ENCODE data around the gene DNAAF9.

Gene DNAAF9

GRCh38 chr20:3371754-3372153, 35.7 kb downstream of the DNAAF9 start:
- no peak for DNase-seq
- TF ChIP-seq POLR2A (IDR thresholded peaks at IDR 0.05; ENCODE audit: low read length), result no peak
- no peak for TF ChIP-seq GATA1 (IDR thresholded peaks at IDR 0.05; ENCODE audit: low read depth, low read length)

- TF ChIP-seq POLR2A (IDR thresholded peaks at IDR 0.05; ENCODE audit: low read length), result no peak
- DNase-seq, result no peak
Observed at GRCh38 chr20:3367089-3367488, 40.4 kb downstream of the DNAAF9 start.

GRCh38 chr20:3364323-3365013, 43.0 kb downstream of the DNAAF9 start:
- no peak for DNase-seq
- TF ChIP-seq GATA1 (IDR thresholded peaks at IDR 0.05; ENCODE audit: low read depth, low read length) (no peak), POLR2A (IDR thresholded peaks at IDR 0.05; ENCODE audit: low read length) (no peak)

- no peak for DNase-seq
- TF ChIP-seq GATA1 (IDR thresholded peaks at IDR 0.05; ENCODE audit: low read depth, low read length), result no peak
Observed at GRCh38 chr20:3360752-3361151, 46.7 kb downstream of the DNAAF9 start.

DNA sequence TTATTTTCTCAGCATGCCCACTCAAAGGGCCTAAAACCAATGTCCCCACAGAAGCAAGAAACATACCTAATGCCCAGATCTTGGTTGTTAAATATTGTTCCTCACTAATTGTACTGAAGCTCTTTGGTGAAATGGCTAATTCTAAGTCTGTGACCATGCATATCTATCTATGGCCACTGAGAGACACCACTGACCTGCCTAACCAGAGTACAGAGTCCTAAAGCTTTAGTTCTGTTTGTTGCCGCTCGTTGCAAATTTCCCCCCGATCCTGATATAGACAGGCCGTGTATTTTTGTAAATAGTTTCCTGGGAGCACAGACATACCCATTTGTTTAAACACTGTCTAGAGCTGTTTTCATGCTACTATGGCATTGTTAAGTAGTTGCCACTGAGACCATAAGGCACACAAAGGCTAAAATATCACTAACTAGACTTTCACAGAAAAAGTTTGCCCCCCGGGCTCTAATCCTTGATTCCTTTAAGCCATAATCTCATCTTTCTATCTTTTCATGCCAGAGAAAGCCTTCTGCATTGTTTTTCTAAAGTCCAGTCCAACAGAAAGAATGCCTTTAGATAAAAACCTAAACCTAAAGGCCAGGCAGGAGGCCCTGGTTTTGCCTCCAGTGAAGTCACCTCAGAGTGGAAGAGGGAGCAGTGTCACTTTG, 48.7 kb downstream of the DNAAF9 start:
- DNase-seq, result no peak
- TF ChIP-seq POLR2A (IDR thresholded peaks at IDR 0.05; ENCODE audit: low read length), result no peak
- TF ChIP-seq GATA1 (IDR thresholded peaks at IDR 0.05; ENCODE audit: low read depth, low read length), result no peak

Data from erythroblast (primary cell).